HK-2 (cell line): ENCODE results near the gene CARF.
"Not testable (repeated sequence)": the region's sequence is repeated elsewhere in the genome, so short reads cannot be mapped to it uniquely, and the experiment has no call there.

Experiments used
- DNase-seq: peaks from one replicate; pipeline ENCODE4 v3.0.0-alpha.2; 2018; ENCODE audit not compliant: unreplicated experiment

The CARF gene

GRCh38 chr2:202938960-202939359, 26.9 kb downstream of the CARF start:
- DNase-seq, result no peak

GRCh38 chr2:202941771-202942170, 29.7 kb downstream of the CARF start:
- DNase-seq, result no peak

- no peak for DNase-seq
Measured at GRCh38 chr2:202944408-202944807, 32.3 kb downstream of the CARF start.

- no peak for DNase-seq
Measured at GRCh38 chr2:202944816-202945215, 32.7 kb downstream of the CARF start.

- no peak for DNase-seq
Measured at GRCh38 chr2:202945497-202945896, 33.4 kb downstream of the CARF start.

GRCh38 chr2:202949333-202949732, 37.3 kb downstream of the CARF start:
- not testable (repeated sequence) for DNase-seq

GRCh38 chr2:202950592-202950991, 38.5 kb downstream of the CARF start:
- DNase-seq, result no peak

- DNase-seq, result no peak
Measured at GRCh38 chr2:202960524-202960923, 48.4 kb downstream of the CARF start.

GRCh38 chr2:202963712-202964111, 51.6 kb downstream of the CARF start:
- DNase-seq, result no peak

- DNase-seq, result peak; percentile 43
Measured at GRCh38 chr2:202965810-202966460, 53.9 kb downstream of the CARF start.

GRCh38 chr2:202969404-202969803, 57.3 kb downstream of the CARF start:
- DNase-seq, result not testable (repeated sequence)

GRCh38 chr2:202976809-202977208, 64.7 kb downstream of the CARF start:
- DNase-seq, result no peak

- DNase-seq, result no peak
Measured at GRCh38 chr2:202982779-202983491, 70.9 kb downstream of the CARF start.

- DNase-seq, result no peak
Measured at GRCh38 chr2:202989749-202990148, 77.7 kb downstream of the CARF start.

- DNase-seq, result no peak
Measured at GRCh38 chr2:202990501-202990900, 78.4 kb downstream of the CARF start.

GRCh38 chr2:202997113-202997512, 85.0 kb downstream of the CARF start:
- not testable (repeated sequence) for DNase-seq

- DNase-seq, result peak; percentile 6
Measured at GRCh38 chr2:203002054-203002821, 90.2 kb downstream of the CARF start.

GRCh38 chr2:203003716-203004115, 91.6 kb downstream of the CARF start:
- no peak for DNase-seq

GRCh38 chr2:203014456-203015199, 102.6 kb downstream of the CARF start, which contains the start of gene NBEAL1:
TSS of gene NBEAL1 (plus strand) at chr2:203014875. CDS start at chr2:203016385, 1,510 bp downstream.
- peak; percentile 99 for DNase-seq

GRCh38 chr2:203016716-203017115, 104.6 kb downstream of the CARF start:
- DNase-seq, result no peak

GRCh38 chr2:203018181-203018580, 106.1 kb downstream of the CARF start:
- DNase-seq, result no peak

- DNase-seq, result no peak
Measured at GRCh38 chr2:203019142-203019541, 107.1 kb downstream of the CARF start.
